ENCODE results near the gene TNPO2.

Gene TNPO2

DNA sequence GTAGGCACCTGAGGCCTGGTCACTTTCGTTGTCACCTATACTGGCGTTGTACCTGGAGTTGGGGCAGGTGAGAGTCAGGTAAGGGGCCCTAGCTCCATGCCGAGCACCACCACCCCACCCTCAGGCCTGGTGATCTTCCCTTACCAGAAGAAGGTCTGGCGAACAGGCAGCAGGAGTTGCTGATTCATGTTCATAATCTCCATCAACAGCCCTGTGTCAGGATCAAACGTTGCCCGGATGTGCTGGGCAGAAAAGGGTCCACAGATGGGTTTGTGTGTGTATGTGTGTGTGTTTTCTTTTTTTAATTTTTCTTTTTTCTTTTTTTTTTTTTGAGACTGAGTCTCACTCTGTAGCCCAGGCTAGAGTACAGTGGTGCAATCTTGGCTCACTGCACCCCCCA lies 71.5 kb downstream of the TNPO2 start:
- no peak for DNase-seq (ENCODE audit: low spot score)
- in situ Hi-C loops (cut with MboI; ENCODE audit: low sequenced_read_pairs, unreplicated experiment), result no loop called here
- TF ChIP-seq, protein P1, sequence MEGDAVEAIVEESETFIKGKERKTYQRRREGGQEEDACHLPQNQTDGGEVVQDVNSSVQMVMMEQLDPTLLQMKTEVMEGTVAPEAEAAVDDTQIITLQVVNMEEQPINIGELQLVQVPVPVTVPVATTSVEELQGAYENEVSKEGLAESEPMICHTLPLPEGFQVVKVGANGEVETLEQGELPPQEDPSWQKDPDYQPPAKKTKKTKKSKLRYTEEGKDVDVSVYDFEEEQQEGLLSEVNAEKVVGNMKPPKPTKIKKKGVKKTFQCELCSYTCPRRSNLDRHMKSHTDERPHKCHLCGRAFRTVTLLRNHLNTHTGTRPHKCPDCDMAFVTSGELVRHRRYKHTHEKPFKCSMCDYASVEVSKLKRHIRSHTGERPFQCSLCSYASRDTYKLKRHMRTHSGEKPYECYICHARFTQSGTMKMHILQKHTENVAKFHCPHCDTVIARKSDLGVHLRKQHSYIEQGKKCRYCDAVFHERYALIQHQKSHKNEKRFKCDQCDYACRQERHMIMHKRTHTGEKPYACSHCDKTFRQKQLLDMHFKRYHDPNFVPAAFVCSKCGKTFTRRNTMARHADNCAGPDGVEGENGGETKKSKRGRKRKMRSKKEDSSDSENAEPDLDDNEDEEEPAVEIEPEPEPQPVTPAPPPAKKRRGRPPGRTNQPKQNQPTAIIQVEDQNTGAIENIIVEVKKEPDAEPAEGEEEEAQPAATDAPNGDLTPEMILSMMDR (IDR thresholded peaks at IDR 0.05; ENCODE audit: borderline replicate concordance, control extremely low read depth, extremely low read depth, insufficient read depth, missing control alignments), result no peak

GRCh38 chr19:12649941-12650340 lies 73.8 kb downstream of the TNPO2 start:
- DNase-seq (ENCODE audit: low spot score), result no peak
- in situ Hi-C loops (cut with MboI; ENCODE audit: low sequenced_read_pairs, unreplicated experiment), result no loop called here
- TF ChIP-seq, protein P1 (IDR thresholded peaks at IDR 0.05; ENCODE audit: borderline replicate concordance, control extremely low read depth, extremely low read depth, insufficient read depth, missing control alignments), result no peak

Measured in GM13976 (cell line).